Gastroesophageal sphincter (tissue), 3 donors: Measurements from ENCODE around the gene ARRDC4.

Experiments used
- EP300 ChIP-seq: sonication (generic); formaldehyde crosslinking; IDR thresholded peaks from one replicate; pipeline ENCODE4 v1.6.1; 2017; ENCODE audit warnings: antibody characterized with exemption, mild to moderate bottlenecking
- POLR2A ChIP-seq, 2 donors: fragments of 450-650 bp; IDR thresholded peaks; one replicate each; pipeline ENCODE4 v1.6.1; 2017; ENCODE audit warnings: antibody characterized with exemption in 2 of 2, mild to moderate bottlenecking in 2 of 2, moderate library complexity in 1 of 2
- POLR2AphosphoS5 ChIP-seq: sonication (generic); formaldehyde crosslinking; IDR thresholded peaks from one replicate; pipeline ENCODE4 v1.6.1; 2017; ENCODE audit warnings: antibody characterized with exemption
- TF ChIP-seq, protein P1 (sequence below), 4 experiments: fragments of 200-600 bp in 2 of 4; fragments of 450-650 bp in 2 of 4; sonication (generic) in 1 of 4; IDR thresholded peaks; one replicate each; pipeline ENCODE4 v1.5.1; 2017 to 2019; ENCODE audit warnings: antibody characterized with exemption in 4 of 4, mild to moderate bottlenecking in 2 of 4, moderate library complexity in 2 of 4

DNA sequence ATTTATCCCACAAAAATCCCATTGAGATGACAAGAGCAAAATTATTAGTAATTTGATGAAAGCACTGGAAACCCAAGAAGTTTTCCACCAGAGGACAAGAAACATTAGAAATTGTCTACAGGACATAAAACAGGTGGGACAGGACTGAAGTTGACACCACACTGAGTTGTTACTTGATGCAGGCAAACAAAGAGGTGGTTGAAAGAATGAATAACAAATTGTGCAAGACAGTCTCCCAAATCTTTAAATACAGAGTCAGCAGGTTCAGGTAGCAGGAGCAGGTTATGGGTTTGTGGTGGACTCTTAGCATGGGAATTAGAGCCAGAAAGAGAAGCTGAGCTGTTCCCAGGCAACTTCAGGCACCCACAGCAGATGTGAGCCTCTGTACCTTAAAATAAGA is 30.3 kb upstream of the ARRDC4 start:
- TF ChIP-seq, protein P1, sequence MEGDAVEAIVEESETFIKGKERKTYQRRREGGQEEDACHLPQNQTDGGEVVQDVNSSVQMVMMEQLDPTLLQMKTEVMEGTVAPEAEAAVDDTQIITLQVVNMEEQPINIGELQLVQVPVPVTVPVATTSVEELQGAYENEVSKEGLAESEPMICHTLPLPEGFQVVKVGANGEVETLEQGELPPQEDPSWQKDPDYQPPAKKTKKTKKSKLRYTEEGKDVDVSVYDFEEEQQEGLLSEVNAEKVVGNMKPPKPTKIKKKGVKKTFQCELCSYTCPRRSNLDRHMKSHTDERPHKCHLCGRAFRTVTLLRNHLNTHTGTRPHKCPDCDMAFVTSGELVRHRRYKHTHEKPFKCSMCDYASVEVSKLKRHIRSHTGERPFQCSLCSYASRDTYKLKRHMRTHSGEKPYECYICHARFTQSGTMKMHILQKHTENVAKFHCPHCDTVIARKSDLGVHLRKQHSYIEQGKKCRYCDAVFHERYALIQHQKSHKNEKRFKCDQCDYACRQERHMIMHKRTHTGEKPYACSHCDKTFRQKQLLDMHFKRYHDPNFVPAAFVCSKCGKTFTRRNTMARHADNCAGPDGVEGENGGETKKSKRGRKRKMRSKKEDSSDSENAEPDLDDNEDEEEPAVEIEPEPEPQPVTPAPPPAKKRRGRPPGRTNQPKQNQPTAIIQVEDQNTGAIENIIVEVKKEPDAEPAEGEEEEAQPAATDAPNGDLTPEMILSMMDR (IDR thresholded peaks at IDR 0.05): no peak
- no peak for TF ChIP-seq POLR2A (IDR thresholded peaks at IDR 0.05)
- no peak for TF ChIP-seq POLR2AphosphoS5
- TF ChIP-seq EP300: no peak
